ENCODE measurements around the gene LRMDA. TPM values are rescaled to one million over a fixed set of nuclear protein-coding genes. Genes with fewer than 3 reads are reported as not detected.

Gene LRMDA
- total RNA-seq, 4 donors from 2014 or later: 0.88 to 14.1 (median 5.1) TPM; not detected in 1

DNA sequence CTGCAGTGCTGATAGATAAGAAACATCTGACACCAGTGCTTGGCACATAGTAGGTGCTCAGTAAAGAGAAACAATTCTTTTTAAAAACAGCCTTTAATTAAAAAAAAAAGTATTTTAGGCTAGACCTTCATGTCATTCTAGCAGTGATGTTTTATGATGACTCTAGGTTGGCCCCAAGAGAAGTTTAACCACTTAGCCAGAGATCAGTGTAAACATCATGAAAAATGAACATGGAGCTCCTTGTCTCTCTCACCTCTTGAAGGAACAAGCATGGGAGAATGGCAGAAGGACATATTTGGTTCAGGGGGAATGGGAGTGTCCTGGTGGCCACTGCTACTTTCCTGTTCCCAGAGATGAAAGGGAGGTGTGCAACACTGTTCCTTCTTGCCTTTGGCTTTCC is 641.0 kb downstream of the LRMDA start:
- H3K27me3 ChIP-seq: no peaks in the 10 kb centered on the region
- no peaks in the 10 kb centered on the region for H3K9me3 ChIP-seq
- TF ChIP-seq, protein P1, sequence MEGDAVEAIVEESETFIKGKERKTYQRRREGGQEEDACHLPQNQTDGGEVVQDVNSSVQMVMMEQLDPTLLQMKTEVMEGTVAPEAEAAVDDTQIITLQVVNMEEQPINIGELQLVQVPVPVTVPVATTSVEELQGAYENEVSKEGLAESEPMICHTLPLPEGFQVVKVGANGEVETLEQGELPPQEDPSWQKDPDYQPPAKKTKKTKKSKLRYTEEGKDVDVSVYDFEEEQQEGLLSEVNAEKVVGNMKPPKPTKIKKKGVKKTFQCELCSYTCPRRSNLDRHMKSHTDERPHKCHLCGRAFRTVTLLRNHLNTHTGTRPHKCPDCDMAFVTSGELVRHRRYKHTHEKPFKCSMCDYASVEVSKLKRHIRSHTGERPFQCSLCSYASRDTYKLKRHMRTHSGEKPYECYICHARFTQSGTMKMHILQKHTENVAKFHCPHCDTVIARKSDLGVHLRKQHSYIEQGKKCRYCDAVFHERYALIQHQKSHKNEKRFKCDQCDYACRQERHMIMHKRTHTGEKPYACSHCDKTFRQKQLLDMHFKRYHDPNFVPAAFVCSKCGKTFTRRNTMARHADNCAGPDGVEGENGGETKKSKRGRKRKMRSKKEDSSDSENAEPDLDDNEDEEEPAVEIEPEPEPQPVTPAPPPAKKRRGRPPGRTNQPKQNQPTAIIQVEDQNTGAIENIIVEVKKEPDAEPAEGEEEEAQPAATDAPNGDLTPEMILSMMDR (IDR thresholded peaks at IDR 0.05): no peak
- no peak for TF ChIP-seq POLR2A (IDR thresholded peaks at IDR 0.05)
- intact Hi-C loops (cut with DNase I): no loop called here
- peak overlapping the region in 2 of 4 donors; percentile 36 to 66 for H3K27ac ChIP-seq
- no peaks in the 10 kb centered on the region for H3K36me3 ChIP-seq
- DNase-seq: no peak
- H3K4me3 ChIP-seq: no peak overlapping the region
- peaks cover 0 to 14% (median 0%) of the 10 kb centered on the region in 3 donors for H3K4me1 ChIP-seq

DNA sequence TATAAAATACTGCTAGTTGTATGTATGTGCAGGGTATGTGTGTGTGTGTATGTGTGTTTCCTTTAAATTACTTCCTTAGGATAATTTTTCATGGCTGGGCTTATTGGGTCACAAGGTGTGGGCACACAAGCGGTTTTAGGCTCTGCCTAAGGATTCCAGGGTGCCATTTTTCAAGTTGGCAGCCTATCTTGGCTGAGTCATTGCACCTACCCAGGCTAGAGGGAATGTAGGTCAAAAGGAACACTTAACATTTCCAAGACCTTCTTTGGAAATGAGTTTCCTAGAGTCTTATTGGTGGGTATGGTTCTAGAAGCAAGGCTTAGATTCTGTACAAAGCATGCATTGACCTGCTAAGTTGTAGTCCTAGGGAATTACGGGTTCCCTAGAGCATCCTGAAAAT is 642.1 kb downstream of the LRMDA start:
- 50 to 52% methylated on average over 1 to 2 of the region's 2 CpGs for WGBS, 2 donors
- Histone ChIP-seq H3K27ac (no peak overlapping the region), H3K27me3 (no peaks in the 10 kb centered on the region), H3K4me1 (peaks cover 0 to 14% (median 0%) of the 10 kb centered on the region in 3 donors), H3K36me3 (no peaks in the 10 kb centered on the region), H3K4me3 (no peak overlapping the region), H3K9me3 (no peaks in the 10 kb centered on the region)
- intact Hi-C loops (cut with DNase I): no loop called here
- TF ChIP-seq, protein P1 (IDR thresholded peaks at IDR 0.05): no peak
- TF ChIP-seq POLR2A (IDR thresholded peaks at IDR 0.05): no peak
- DNase-seq: no peak

DNA sequence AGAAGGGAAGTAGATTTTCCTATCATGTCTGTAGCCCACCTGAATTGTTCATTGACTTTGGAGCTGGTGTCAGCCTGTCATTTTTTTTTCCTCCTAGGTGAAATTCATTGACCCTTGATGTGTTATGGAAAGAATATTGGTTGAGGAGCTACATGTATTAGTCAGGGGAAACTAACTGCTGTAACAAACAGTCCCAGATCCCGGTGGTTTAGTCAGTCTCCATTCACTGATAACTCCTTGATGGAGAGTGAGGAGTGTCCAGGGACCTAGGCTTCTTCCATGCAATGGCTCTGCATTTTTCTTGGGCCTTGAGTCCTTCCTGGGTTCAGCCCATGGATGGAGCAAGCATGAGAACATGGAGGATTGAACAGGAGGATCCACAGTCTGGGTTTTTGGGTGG is 643.2 kb downstream of the LRMDA start:
- TF ChIP-seq, protein P1 (IDR thresholded peaks at IDR 0.05): no peak
- TF ChIP-seq POLR2A (IDR thresholded peaks at IDR 0.05): no peak
- Histone ChIP-seq H3K9me3 (no peaks in the 10 kb centered on the region), H3K27me3 (no peaks in the 10 kb centered on the region), H3K36me3 (no peaks in the 10 kb centered on the region), H3K4me3 (no peak overlapping the region), H3K4me1 (peaks cover 0 to 14% (median 0%) of the 10 kb centered on the region in 3 donors), H3K27ac (no peak overlapping the region)
- 78 to 100% methylated on average over 1 of the region's 1 CpG for WGBS, 2 donors
- no peak for DNase-seq
- intact Hi-C loops (cut with DNase I): no loop called here

DNA sequence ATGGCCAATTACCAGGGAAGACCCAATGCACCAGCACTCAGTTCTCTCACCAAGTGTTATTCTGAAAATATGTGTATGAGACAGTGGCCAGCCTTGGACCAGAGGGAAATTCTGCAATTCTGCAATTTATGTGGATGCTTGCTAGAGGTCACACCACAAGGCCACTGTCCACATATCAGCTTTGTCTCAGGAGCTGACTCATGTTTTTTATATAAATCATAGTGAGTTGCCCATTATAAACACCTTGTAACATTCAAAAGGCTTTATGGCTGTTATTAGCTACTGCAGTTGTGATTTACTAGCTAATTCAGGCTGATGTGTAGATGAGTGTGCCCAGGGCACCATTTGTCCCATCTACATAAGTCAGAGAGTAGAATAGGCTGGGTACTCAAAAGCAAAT is 649.0 kb downstream of the LRMDA start:
- H3K4me1 ChIP-seq: no peaks in the 10 kb centered on the region
- no peaks in the 10 kb centered on the region for H3K36me3 ChIP-seq
- no peaks in the 10 kb centered on the region for H3K27me3 ChIP-seq
- no peak overlapping the region for H3K27ac ChIP-seq
- no peak for DNase-seq
- H3K4me3 ChIP-seq: no peak overlapping the region
- TF ChIP-seq, protein P1 (IDR thresholded peaks at IDR 0.05): no peak
- no peak for TF ChIP-seq POLR2A (IDR thresholded peaks at IDR 0.05)
- intact Hi-C loops (cut with DNase I): no loop called here
- no peaks in the 10 kb centered on the region for H3K9me3 ChIP-seq

DNA sequence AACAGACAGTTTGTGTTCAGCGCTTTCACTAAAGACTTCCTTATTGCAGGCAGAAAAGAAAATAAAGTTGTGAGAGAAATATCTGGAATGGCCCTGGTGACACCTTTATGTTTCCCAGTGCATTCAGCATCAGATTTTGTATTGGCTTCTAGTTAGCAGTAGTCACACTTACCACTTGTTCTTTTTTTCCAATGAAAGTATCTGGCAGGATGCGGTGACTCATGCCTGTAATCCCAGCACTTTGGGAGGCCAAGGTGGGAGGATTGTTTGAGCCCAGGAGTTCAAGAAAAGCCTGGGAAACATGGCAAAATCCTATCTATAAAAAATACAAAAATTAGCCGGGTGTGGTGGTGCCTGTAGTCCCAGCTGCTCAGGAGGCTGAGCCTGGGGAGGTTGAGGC is 649.6 kb downstream of the LRMDA start:
- Histone ChIP-seq H3K27me3 (no peaks in the 10 kb centered on the region), H3K4me1 (peaks cover 0 to under 1% (median 0%) of the 10 kb centered on the region in 3 donors), H3K9me3 (no peaks in the 10 kb centered on the region), H3K36me3 (no peaks in the 10 kb centered on the region), H3K4me3 (no peak overlapping the region), H3K27ac (no peak overlapping the region)
- 76 to 94% methylated on average over 3 of the region's 3 CpGs for WGBS, 2 donors
- no peak for DNase-seq
- no peak for TF ChIP-seq POLR2A (IDR thresholded peaks at IDR 0.05)
- TF ChIP-seq, protein P1 (IDR thresholded peaks at IDR 0.05): no peak
- intact Hi-C loops (cut with DNase I): no loop called here
